IMR-90 (cell line): Measurements from ENCODE around the gene EFEMP2. TPM values are rescaled to one million over a fixed set of nuclear protein-coding genes. Genes with fewer than 3 reads are reported as not detected.

Source experiments
- ATAC-seq: fragments of 200-7000 bp; cut with Tn5 transposase; 2 replicates; pipeline ENCODE4 v1.9.1; 2020; ENCODE audit warnings: low read depth, mild to moderate bottlenecking, moderate library complexity
- BruUV-seq: library from RNA; stranded (reverse); fragments of 400-500 nt; replicated peaks from 2 replicates; lab custom pipeline; 2021; lab: Mats Ljungman, UMichigan
- CTCF ChIA-PET: fragments of 300-600 bp; formaldehyde crosslinking; extraction: SDS; loops from one replicate; lab custom pipeline; 2021; ENCODE audit warnings: antibody characterized with exemption; lab: Yijun Ruan, JAX
- POLR2A ChIA-PET: fragments of 300-600 bp; sonication (Branson Sonifier 250); formaldehyde crosslinking; loops from one replicate; lab custom pipeline; 2022; ENCODE audit warnings: antibody characterized with exemption; ENCODE audit not compliant: unreplicated experiment; lab: Charles Lee
- DNase-seq: peaks from one replicate; pipeline ENCODE4 v3.0.0; 2013
- H2AFZ ChIP-seq: replicated peaks from 2 replicates; pipeline ENCODE3; 2013; ENCODE audit warnings: low read length, mild to moderate bottlenecking; ENCODE audit not compliant: poor library complexity
- H2AK5ac ChIP-seq: 2 replicates; pipeline ENCODE4 v1.6.1; 2013; ENCODE audit warnings: low read depth, low read length, inconsistent platforms
- H2AK9ac ChIP-seq: replicated peaks from 2 replicates; pipeline ENCODE3; 2013; ENCODE audit warnings: mild to moderate bottlenecking, low read depth, low read length, moderate library complexity; ENCODE audit not compliant: poor library complexity
- H2BK120ac ChIP-seq: 2 replicates; pipeline ENCODE4 v1.6.1; 2013; ENCODE audit warnings: low read depth, low read length, inconsistent platforms
- H2BK15ac ChIP-seq: 3 replicates; pipeline ENCODE4 v1.6.1; 2013; ENCODE audit warnings: low read depth, low read length, inconsistent platforms
- H2BK20ac ChIP-seq: 2 replicates; pipeline ENCODE4 v1.6.1; 2013; ENCODE audit warnings: low read depth, mild to moderate bottlenecking, inconsistent platforms, low read length, moderate library complexity
- H2BK5ac ChIP-seq: 2 replicates; pipeline ENCODE4 v1.6.1; 2013; ENCODE audit warnings: mild to moderate bottlenecking, low read depth, low read length, inconsistent platforms; ENCODE audit not compliant: poor library complexity, severe bottlenecking
- H3K14ac ChIP-seq: replicated peaks from 2 replicates; pipeline ENCODE4 v1.6.1; 2013; ENCODE audit warnings: low read depth, low read length, inconsistent platforms
- H3K18ac ChIP-seq: 2 replicates; pipeline ENCODE4 v1.6.1; 2013; ENCODE audit warnings: low read depth, low read length, control low read depth
- H3K23ac ChIP-seq: 2 replicates; pipeline ENCODE4 v1.6.1; 2013; ENCODE audit warnings: low read depth, low read length, inconsistent platforms
- H3K27ac ChIP-seq: 2 replicates; pipeline ENCODE4 v1.5.1; 2013; ENCODE audit warnings: mild to moderate bottlenecking, control low read depth, low read length; ENCODE audit not compliant: insufficient read depth
- H3K27me3 ChIP-seq: 2 replicates; pipeline ENCODE4 v1.6.1; 2013; ENCODE audit warnings: low read length; ENCODE audit not compliant: control insufficient read depth, insufficient read depth
- H3K36me3 ChIP-seq: 2 replicates; pipeline ENCODE4 v1.6.1; 2013; ENCODE audit warnings: low read length, mixed read lengths; ENCODE audit not compliant: control insufficient read depth, insufficient read depth
- H3K4ac ChIP-seq: 2 replicates; pipeline ENCODE4 v1.6.1; 2013; ENCODE audit warnings: low read depth, low read length, inconsistent platforms
- H3K4me1 ChIP-seq: 2 replicates; pipeline ENCODE4 v1.6.1; 2013; ENCODE audit warnings: low read length, mixed read lengths; ENCODE audit not compliant: control insufficient read depth, insufficient read depth
- H3K4me2 ChIP-seq: 2 replicates; pipeline ENCODE4 v1.6.1; 2013; ENCODE audit warnings: low read depth, mild to moderate bottlenecking, control low read depth, low read length, moderate library complexity
- H3K4me3 ChIP-seq: 2 replicates; pipeline ENCODE4 v1.5.1; 2013; ENCODE audit warnings: low read depth, mild to moderate bottlenecking, control low read depth, low read length, moderate library complexity; ENCODE audit not compliant: insufficient read depth
- H3K56ac ChIP-seq: 2 replicates; pipeline ENCODE4 v1.6.1; 2013; ENCODE audit warnings: low read length, inconsistent platforms; ENCODE audit not compliant: insufficient read depth; ENCODE audit errors: extremely low read depth
- H3K79me1 ChIP-seq, 2 experiments: 2 replicates each; pipeline ENCODE4 v1.6.1; 2013; ENCODE audit warnings: low read length in 2 of 2, inconsistent platforms in 1 of 2, low read depth in 1 of 2
- H3K9ac ChIP-seq: 2 replicates; pipeline ENCODE4 v1.6.1; 2013; ENCODE audit warnings: low read depth, low read length, control low read depth
- H3K9me1 ChIP-seq: 2 replicates; pipeline ENCODE4 v1.6.1; 2013; ENCODE audit warnings: low read length, inconsistent platforms; ENCODE audit not compliant: insufficient read depth
- H3K9me3 ChIP-seq: 2 replicates; pipeline ENCODE4 v1.6.1; 2013; ENCODE audit warnings: low read length; ENCODE audit not compliant: control insufficient read depth, insufficient read depth
- H4K20me1 ChIP-seq: 2 replicates; pipeline ENCODE4 v1.6.1; 2013; ENCODE audit warnings: low read length, inconsistent platforms; ENCODE audit not compliant: insufficient read depth
- H4K5ac ChIP-seq: 2 replicates; pipeline ENCODE4 v1.6.1; 2013; ENCODE audit warnings: mild to moderate bottlenecking, low read depth, low read length, control low read depth
- H4K8ac ChIP-seq, 2 experiments: 2 replicates each; pipeline ENCODE4 v1.6.1; 2013; ENCODE audit warnings: low read depth in 2 of 2, low read length in 2 of 2, control low read depth in 1 of 2, inconsistent platforms in 1 of 2
- H4K91ac ChIP-seq: 2 replicates; pipeline ENCODE4 v1.6.1; 2013; ENCODE audit warnings: low read depth, low read length, inconsistent platforms; ENCODE audit not compliant: insufficient read depth
- BHLHE40 ChIP-seq: fragments of 150-350 bp; IDR thresholded peaks from 2 replicates; pipeline ENCODE4 v1.6.1; 2016; ENCODE audit warnings: mild to moderate bottlenecking, low read depth, low read length
- CEBPB ChIP-seq: IDR thresholded peaks from 2 replicates; pipeline ENCODE4 v1.6.1; 2012; ENCODE audit warnings: low read depth, low read length, improper control_type of control experiment
- CHD1 ChIP-seq: IDR thresholded peaks from 2 replicates; pipeline ENCODE4 v1.6.1; 2012; ENCODE audit warnings: low read depth, low read length, improper control_type of control experiment
- FOS ChIP-seq: fragments of 150-350 bp; IDR thresholded peaks from 2 replicates; pipeline ENCODE4 v1.6.1; 2016; ENCODE audit warnings: low read depth, low read length
- MAFK ChIP-seq: IDR thresholded peaks from 2 replicates; pipeline ENCODE4 v1.6.1; 2012; ENCODE audit warnings: low read depth, low read length, improper control_type of control experiment
- MAZ ChIP-seq: IDR thresholded peaks from 2 replicates; pipeline ENCODE4 v1.6.1; 2012; ENCODE audit warnings: low read depth, mild to moderate bottlenecking, low read length, improper control_type of control experiment, moderate library complexity, borderline replicate concordance
- NFE2L2 ChIP-seq: fragments of 150-350 bp; IDR thresholded peaks from 2 replicates; pipeline ENCODE4 v1.6.1; 2016; ENCODE audit warnings: low read depth, mild to moderate bottlenecking, low read length
- RAD21 ChIP-seq: IDR thresholded peaks from 2 replicates; pipeline ENCODE4 v1.6.1; 2012; ENCODE audit warnings: low read length, improper control_type of control experiment
- RCOR1 ChIP-seq: IDR thresholded peaks from 2 replicates; pipeline ENCODE4 v1.6.1; 2012; ENCODE audit warnings: mild to moderate bottlenecking, low read length, improper control_type of control experiment; ENCODE audit not compliant: insufficient replicate concordance
- RFX5 ChIP-seq: IDR thresholded peaks from 2 replicates; pipeline ENCODE4 v1.8.0; 2012; ENCODE audit warnings: low read depth, mild to moderate bottlenecking, low read length, moderate library complexity
- WGBS, 2 experiments: methylation state at CpG; one replicate each; pipeline versions ENCODE4 v1.1.5 to v1.1.7; 2013; ENCODE audit warnings: missing lambda C conversion rate in 2 of 2; ENCODE audit not compliant: insufficient read length in 1 of 2; ENCODE audit errors: extremely low coverage in 2 of 2; 5-methylcytosine and 5-hydroxymethylcytosine counted together
- dilution Hi-C: fragments of 300-500 bp; cut with HindIII; formaldehyde crosslinking; loops from one replicate; pipeline ENCODE4 v1.14.3; 2018; ENCODE audit warnings: low sequenced_read_pairs; ENCODE audit not compliant: unreplicated experiment
- in situ Hi-C: fragments of 300-500 bp; cut with MboI; formaldehyde crosslinking; loops from 3 replicates; pipeline ENCODE4 v1.14.3; 2019; ENCODE audit warnings: low sequenced_read_pairs, inconsistent platforms, mixed read lengths
- intact Hi-C: fragments of 100-400 bp; cut with micrococcal nuclease; formaldehyde crosslinking; loops from 2 replicates; pipeline ENCODE4 v1.10.0; 2022
- polyA plus RNA-seq, 3 experiments: library from polyadenylated mRNA; depleted of rRNA; stranded (reverse); fragments of >200 nt; gene quantifications; 2 replicates each; pipeline ENCODE4 v1.2.3, GENCODE V29; 2012; ENCODE audit warnings: low replicate concordance in 1 of 3
- total RNA-seq: library from RNA; depleted of rRNA; stranded (reverse); fragments of >200 nt; gene quantifications from 2 replicates; pipeline ENCODE4 v1.2.3, GENCODE V29; 2012
- TF ChIP-seq, protein P1 (sequence below): conservative IDR thresholded peaks from 2 replicates; pipeline ENCODE4 v1.5.1; 2012; ENCODE audit warnings: mild to moderate bottlenecking, low read depth, low read length, improper control_type of control experiment
- TF ChIP-seq, protein P2 (sequence below): fragments of 150-350 bp; IDR thresholded peaks from 2 replicates; pipeline ENCODE4 v1.6.1; 2017; ENCODE audit warnings: mild to moderate bottlenecking, antibody characterized with exemption, low read length, low read depth
- TF ChIP-seq, protein P3 (sequence below): fragments of 150-350 bp; IDR thresholded peaks from 2 replicates; pipeline ENCODE4 v1.6.1; 2016; ENCODE audit warnings: low read depth, mild to moderate bottlenecking, low read length, moderate library complexity, borderline replicate concordance

EFEMP2 gene
- total and polyA plus RNA-seq, 2 of the 4 experiments (the other 2 are of a cell fraction) = 62.7 to 431 TPM

DNA sequence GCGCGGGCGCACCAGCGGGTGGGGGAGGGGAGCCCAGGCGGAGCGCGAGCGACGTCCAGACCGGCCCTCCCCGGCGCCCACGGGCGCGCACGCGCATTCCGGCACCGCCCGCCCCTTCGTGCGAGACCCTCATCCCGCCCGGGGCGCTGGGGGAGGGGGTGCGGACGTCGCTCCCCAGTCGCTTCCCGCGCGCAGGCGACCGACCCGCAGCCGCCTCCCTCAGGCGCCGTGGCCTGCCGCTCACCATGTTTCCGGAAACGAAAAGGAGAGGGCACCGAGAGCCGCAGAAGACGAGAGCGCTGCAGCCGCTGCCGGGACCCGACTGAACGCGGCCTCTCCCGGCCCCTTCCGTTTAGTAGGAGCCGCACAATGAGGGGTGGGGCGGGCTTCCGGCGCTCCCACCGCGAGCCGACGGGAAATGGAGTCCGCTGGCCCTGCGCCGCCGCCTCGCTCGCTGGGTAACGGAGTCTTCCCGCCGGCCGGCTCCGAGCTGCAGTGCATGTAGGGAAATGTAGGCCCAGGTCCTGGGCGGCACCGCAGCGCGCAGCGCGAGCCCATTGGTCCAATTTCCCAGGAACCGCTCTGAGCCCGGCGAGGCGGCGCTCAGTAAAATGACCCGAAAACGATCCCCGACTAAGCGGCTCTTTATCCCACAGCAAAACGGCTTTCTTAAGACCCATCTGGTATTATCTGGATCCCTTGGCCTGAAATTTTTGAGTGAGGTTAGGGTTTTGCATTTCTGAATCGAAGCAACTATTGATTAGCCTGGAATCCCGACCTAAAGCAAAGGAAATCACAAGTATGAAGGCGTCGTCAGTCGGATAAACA is 14.5 kb downstream of the EFEMP2 start, which contains the start of gene CFL1:
Gene CFL1 (minus strand): TSS at position 328 of the 828 bp plus-strand sequence. CDS start 81 bp downstream, at position 247.
- peak within 1 kb of the TSS; percentile 93 for H2BK120ac ChIP-seq
- peak within 1 kb of the TSS; percentile 99 for H4K8ac ChIP-seq
- peak within 1 kb of the TSS; percentile 98 for H3K23ac ChIP-seq
- in situ Hi-C loops (no loop called here), dilution Hi-C loops (no loop called here), intact Hi-C loops (loop anchor here (1.0 kb wide), 2 partner anchors 30 to 57 kb away; partner anchors contain the start of gene FIBP)
- H3K4ac ChIP-seq = peak within 1 kb of the TSS; percentile 99
- H2BK5ac ChIP-seq = peak within 1 kb of the TSS; percentile 89
- peak within 1 kb of the TSS; percentile 99 for H3K14ac ChIP-seq
- peaks cover 23 to 70% of the 10 kb centered on the region in 2 experiments for H3K79me1 ChIP-seq
- H2BK20ac ChIP-seq = peak within 1 kb of the TSS; percentile 40
- BruUV-seq = no TSS peak
- peak within 1 kb of the TSS; percentile 89 for H3K4me3 ChIP-seq
- H3K36me3 ChIP-seq = peaks cover 50% of the 10 kb centered on the region
- WGBS, 2 experiments = 0% methylated on average over 46 of the region's 92 CpGs; no CpG with 5 or more reads in 1 of the 2 experiments
- peak within 1 kb of the TSS; percentile 80 for H4K5ac ChIP-seq
- peaks cover 52% of the 10 kb centered on the region for H4K20me1 ChIP-seq
- H2AK5ac ChIP-seq = peak within 1 kb of the TSS; percentile 95
- DNase-seq (peak; percentile 97), ATAC-seq (peak; percentile 62)
- H4K91ac ChIP-seq = peak within 1 kb of the TSS; percentile 97
- peak within 1 kb of the TSS; percentile 93 for H3K9ac ChIP-seq
- H3K9me1 ChIP-seq = peaks cover 29% of the 10 kb centered on the region
- ChIA-PET POLR2A (interaction anchor here (0.6 to 1.0 kb wide), 8 partner anchors 8 to 560 kb away, joined by 3 to 5 read pairs (median 3); partner anchors contain the start of gene PCNX3), CTCF (interaction anchor here (0.8 to 1.0 kb wide), 2 partner anchors 30 to 40 kb away, joined by 3 read pairs; partner anchors contain the start of gene FIBP)
- H3K4me1 ChIP-seq = peaks cover 11% of the 10 kb centered on the region
- peak within 1 kb of the TSS; percentile 97 for H3K27ac ChIP-seq
- no peaks in the 10 kb centered on the region for H3K9me3 ChIP-seq
- peak within 1 kb of the TSS; percentile 100 for H2AK9ac ChIP-seq
- peak within 1 kb of the TSS; percentile 84 for H3K4me2 ChIP-seq
- H3K18ac ChIP-seq = peak within 1 kb of the TSS; percentile 80
- H2AFZ ChIP-seq = peak within 1 kb of the TSS; percentile 90
- H3K56ac ChIP-seq = peak within 1 kb of the TSS; percentile 99
- peak within 1 kb of the TSS; percentile 93 for H2BK15ac ChIP-seq
- H3K27me3 ChIP-seq = no peaks in the 10 kb centered on the region
- TF ChIP-seq, protein P1, sequence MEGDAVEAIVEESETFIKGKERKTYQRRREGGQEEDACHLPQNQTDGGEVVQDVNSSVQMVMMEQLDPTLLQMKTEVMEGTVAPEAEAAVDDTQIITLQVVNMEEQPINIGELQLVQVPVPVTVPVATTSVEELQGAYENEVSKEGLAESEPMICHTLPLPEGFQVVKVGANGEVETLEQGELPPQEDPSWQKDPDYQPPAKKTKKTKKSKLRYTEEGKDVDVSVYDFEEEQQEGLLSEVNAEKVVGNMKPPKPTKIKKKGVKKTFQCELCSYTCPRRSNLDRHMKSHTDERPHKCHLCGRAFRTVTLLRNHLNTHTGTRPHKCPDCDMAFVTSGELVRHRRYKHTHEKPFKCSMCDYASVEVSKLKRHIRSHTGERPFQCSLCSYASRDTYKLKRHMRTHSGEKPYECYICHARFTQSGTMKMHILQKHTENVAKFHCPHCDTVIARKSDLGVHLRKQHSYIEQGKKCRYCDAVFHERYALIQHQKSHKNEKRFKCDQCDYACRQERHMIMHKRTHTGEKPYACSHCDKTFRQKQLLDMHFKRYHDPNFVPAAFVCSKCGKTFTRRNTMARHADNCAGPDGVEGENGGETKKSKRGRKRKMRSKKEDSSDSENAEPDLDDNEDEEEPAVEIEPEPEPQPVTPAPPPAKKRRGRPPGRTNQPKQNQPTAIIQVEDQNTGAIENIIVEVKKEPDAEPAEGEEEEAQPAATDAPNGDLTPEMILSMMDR = 0 out of 2 replicates have a peak, but pooled peaks have one; percentile 7
- TF ChIP-seq, protein P2, sequence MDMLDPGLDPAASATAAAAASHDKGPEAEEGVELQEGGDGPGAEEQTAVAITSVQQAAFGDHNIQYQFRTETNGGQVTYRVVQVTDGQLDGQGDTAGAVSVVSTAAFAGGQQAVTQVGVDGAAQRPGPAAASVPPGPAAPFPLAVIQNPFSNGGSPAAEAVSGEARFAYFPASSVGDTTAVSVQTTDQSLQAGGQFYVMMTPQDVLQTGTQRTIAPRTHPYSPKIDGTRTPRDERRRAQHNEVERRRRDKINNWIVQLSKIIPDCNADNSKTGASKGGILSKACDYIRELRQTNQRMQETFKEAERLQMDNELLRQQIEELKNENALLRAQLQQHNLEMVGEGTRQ = no peak
- TF ChIP-seq RAD21 (no peak), NFE2L2 (no peak), FOS (no peak), BHLHE40 (no peak), CEBPB (no peak), CHD1 (peak; percentile 87; the same call in 1 of the 2 replicates), RFX5 (no peak), RCOR1 (no peak), MAZ (peak; percentile 91), MAFK (no peak)
- TF ChIP-seq, protein P3, sequence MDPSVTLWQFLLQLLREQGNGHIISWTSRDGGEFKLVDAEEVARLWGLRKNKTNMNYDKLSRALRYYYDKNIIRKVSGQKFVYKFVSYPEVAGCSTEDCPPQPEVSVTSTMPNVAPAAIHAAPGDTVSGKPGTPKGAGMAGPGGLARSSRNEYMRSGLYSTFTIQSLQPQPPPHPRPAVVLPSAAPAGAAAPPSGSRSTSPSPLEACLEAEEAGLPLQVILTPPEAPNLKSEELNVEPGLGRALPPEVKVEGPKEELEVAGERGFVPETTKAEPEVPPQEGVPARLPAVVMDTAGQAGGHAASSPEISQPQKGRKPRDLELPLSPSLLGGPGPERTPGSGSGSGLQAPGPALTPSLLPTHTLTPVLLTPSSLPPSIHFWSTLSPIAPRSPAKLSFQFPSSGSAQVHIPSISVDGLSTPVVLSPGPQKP = no peak
